ENCODE results near the gene FNDC11. TPM values are rescaled to one million over a fixed set of nuclear protein-coding genes. Genes with fewer than 3 reads are reported as not detected.

The FNDC11 gene
- total and polyA plus RNA-seq, 4 donors: under 0.01 to 0.01 TPM; not detected in 2

GRCh38 chr20:63533871-63534393 is 20.0 kb upstream of the FNDC11 start:
- Histone ChIP-seq H3K9ac (ENCODE audit: low read depth in 1 of 2, low read length in 2 of 2) (no peak overlapping the region), H3K9me3 (ENCODE audit: control insufficient read depth in 4 of 4, low read length in 3 of 4) (no peaks in the 10 kb centered on the region), H3K27ac (ENCODE audit: low read depth in 1 of 2, low read length in 2 of 2) (no peak overlapping the region), H3K36me3 (ENCODE audit: control insufficient read depth in 4 of 4, insufficient read depth in 3 of 4, low read depth in 1 of 4, low read length in 3 of 4) (no peaks in the 10 kb centered on the region), H3K4me3 (ENCODE audit: low read depth in 1 of 3, low read length in 3 of 3) (no peak overlapping the region), H3K27me3 (ENCODE audit: control insufficient read depth in 4 of 4, insufficient read depth in 4 of 4, low read length in 3 of 4) (no peaks in the 10 kb centered on the region), H3K4me1 (ENCODE audit: control insufficient read depth in 4 of 4, insufficient read depth in 4 of 4, low read length in 3 of 4) (peaks cover 10 to 28% (median 21%) of the 10 kb centered on the region in 4 donors)
- no peak for TF ChIP-seq MAX (IDR thresholded peaks at IDR 0.05)
- no peak for TF ChIP-seq JUND (IDR thresholded peaks at IDR 0.05)
- no peak for TF ChIP-seq SP1 (IDR thresholded peaks at IDR 0.05)
- no peak for TF ChIP-seq TAF1 (conservative IDR thresholded peaks at IDR 0.05)
- no peak for TF ChIP-seq YY1 (IDR thresholded peaks at IDR 0.05)
- TF ChIP-seq, protein P1, sequence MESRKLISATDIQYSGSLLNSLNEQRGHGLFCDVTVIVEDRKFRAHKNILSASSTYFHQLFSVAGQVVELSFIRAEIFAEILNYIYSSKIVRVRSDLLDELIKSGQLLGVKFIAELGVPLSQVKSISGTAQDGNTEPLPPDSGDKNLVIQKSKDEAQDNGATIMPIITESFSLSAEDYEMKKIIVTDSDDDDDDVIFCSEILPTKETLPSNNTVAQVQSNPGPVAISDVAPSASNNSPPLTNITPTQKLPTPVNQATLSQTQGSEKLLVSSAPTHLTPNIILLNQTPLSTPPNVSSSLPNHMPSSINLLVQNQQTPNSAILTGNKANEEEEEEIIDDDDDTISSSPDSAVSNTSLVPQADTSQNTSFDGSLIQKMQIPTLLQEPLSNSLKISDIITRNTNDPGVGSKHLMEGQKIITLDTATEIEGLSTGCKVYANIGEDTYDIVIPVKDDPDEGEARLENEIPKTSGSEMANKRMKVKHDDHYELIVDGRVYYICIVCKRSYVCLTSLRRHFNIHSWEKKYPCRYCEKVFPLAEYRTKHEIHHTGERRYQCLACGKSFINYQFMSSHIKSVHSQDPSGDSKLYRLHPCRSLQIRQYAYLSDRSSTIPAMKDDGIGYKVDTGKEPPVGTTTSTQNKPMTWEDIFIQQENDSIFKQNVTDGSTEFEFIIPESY (IDR thresholded peaks at IDR 0.05): no peak
- no peak for TF ChIP-seq HNF4A (conservative IDR thresholded peaks at IDR 0.05)
- TF ChIP-seq REST (IDR thresholded peaks at IDR 0.05): no peak
- TF ChIP-seq, protein P2, sequence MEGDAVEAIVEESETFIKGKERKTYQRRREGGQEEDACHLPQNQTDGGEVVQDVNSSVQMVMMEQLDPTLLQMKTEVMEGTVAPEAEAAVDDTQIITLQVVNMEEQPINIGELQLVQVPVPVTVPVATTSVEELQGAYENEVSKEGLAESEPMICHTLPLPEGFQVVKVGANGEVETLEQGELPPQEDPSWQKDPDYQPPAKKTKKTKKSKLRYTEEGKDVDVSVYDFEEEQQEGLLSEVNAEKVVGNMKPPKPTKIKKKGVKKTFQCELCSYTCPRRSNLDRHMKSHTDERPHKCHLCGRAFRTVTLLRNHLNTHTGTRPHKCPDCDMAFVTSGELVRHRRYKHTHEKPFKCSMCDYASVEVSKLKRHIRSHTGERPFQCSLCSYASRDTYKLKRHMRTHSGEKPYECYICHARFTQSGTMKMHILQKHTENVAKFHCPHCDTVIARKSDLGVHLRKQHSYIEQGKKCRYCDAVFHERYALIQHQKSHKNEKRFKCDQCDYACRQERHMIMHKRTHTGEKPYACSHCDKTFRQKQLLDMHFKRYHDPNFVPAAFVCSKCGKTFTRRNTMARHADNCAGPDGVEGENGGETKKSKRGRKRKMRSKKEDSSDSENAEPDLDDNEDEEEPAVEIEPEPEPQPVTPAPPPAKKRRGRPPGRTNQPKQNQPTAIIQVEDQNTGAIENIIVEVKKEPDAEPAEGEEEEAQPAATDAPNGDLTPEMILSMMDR (IDR thresholded peaks at IDR 0.05; ENCODE audit: low read depth, low read length, missing input control): no peak
- no peak for TF ChIP-seq RXRA (IDR thresholded peaks at IDR 0.05)
- DNase-seq (ENCODE audit: low spot score): no peak
- 85% methylated on average over 28 of the region's 28 CpGs for WGBS

DNA sequence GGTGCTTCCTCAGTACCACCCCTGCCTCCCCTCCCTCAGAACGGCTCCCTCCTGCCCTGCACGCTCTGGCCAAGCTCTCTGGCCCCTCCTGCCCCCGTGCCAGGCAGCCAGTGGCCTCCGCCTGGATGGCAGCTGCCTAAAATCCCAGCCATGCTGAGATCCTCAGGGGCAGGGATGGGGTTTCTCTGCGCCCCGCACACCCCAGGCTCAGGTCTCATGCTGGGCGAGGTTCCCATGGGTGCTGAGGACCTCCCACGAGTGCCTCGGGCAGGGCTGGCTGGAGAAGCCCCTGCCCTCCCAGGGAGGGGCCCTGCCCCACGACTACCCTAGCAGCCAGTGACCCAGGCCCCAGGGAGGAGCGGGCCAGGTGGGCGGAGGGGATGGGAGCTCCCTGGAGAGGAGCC is 19.5 kb upstream of the FNDC11 start:
- no peaks in the 10 kb centered on the region for H3K27me3 ChIP-seq (ENCODE audit: control insufficient read depth in 4 of 4, insufficient read depth in 4 of 4, low read length in 3 of 4)
- DNase-seq (ENCODE audit: low spot score): no peak
- H3K9ac ChIP-seq (ENCODE audit: low read depth in 1 of 2, low read length in 2 of 2): no peak overlapping the region
- H3K9me3 ChIP-seq (ENCODE audit: control insufficient read depth in 4 of 4, low read length in 3 of 4): no peaks in the 10 kb centered on the region
- no peak overlapping the region for H3K27ac ChIP-seq (ENCODE audit: low read depth in 1 of 2, low read length in 2 of 2)
- H3K4me3 ChIP-seq (ENCODE audit: low read depth in 1 of 3, low read length in 3 of 3): no peak overlapping the region
- 77% methylated on average over 12 of the region's 12 CpGs for WGBS
- H3K4me1 ChIP-seq (ENCODE audit: control insufficient read depth in 4 of 4, insufficient read depth in 4 of 4, low read length in 3 of 4): peaks cover 10 to 28% (median 21%) of the 10 kb centered on the region in 4 donors
- H3K36me3 ChIP-seq (ENCODE audit: control insufficient read depth in 4 of 4, insufficient read depth in 3 of 4, low read depth in 1 of 4, low read length in 3 of 4): no peaks in the 10 kb centered on the region
- TF ChIP-seq EGR1 (IDR thresholded peaks at IDR 0.05; ENCODE audit: low read depth in 2 of 2) (no peak), YY1 (IDR thresholded peaks at IDR 0.05) (no peak), FOXA2 (IDR thresholded peaks at IDR 0.05) (no peak), RAD21 (IDR thresholded peaks at IDR 0.05) (no peak), HNF4G (IDR thresholded peaks at IDR 0.05) (no peak), REST (IDR thresholded peaks at IDR 0.05) (no peak), TAF1 (conservative IDR thresholded peaks at IDR 0.05) (no peak), MAX (IDR thresholded peaks at IDR 0.05) (no peak), GABPA (IDR thresholded peaks at IDR 0.05 in 1 of 2, conservative IDR thresholded peaks at IDR 0.05 in 1 of 2) (no peak), HNF4A (conservative IDR thresholded peaks at IDR 0.05) (no peak)
- TF ChIP-seq, protein P2 (IDR thresholded peaks at IDR 0.05; ENCODE audit: low read depth, low read length, missing input control): no peak
- TF ChIP-seq, protein P3, sequence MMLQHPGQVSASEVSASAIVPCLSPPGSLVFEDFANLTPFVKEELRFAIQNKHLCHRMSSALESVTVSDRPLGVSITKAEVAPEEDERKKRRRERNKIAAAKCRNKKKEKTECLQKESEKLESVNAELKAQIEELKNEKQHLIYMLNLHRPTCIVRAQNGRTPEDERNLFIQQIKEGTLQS (IDR thresholded peaks at IDR 0.05): no peak

All from liver (tissue), 9 donors.